T-cell (primary cell): ENCODE data around the gene NRG3. TPM values are rescaled to one million over a fixed set of nuclear protein-coding genes. Genes with fewer than 3 reads are reported as not detected.

Source experiments
- ATAC-seq, 4 experiments: fragments of 200-7000 bp in 3 of 4; fragments of 150-1000 bp in 1 of 4; cut with Tn5 transposase; replicated peaks in 1 of 4; 1 replicate in 3 of 4; 2 replicates in 1 of 4; pipeline ENCODE4 v1.10.0; 2021; ENCODE audit warnings: moderate library complexity in 3 of 4, mild to moderate bottlenecking in 2 of 4, moderate number of reproducible peaks in 1 of 4
- CTCF ChIA-PET, 2 donors: fragments of 300-600 bp; sonication (Branson Sonifier 250); formaldehyde crosslinking; loops; one replicate each; lab custom pipeline; 2022; ENCODE audit warnings: antibody characterized with exemption in 2 of 2; lab: Charles Lee
- POLR2A ChIA-PET, 2 donors: fragments of 300-600 bp; sonication (Branson Sonifier 250); formaldehyde crosslinking; loops; one replicate each; lab custom pipeline; 2022; ENCODE audit warnings: antibody characterized with exemption in 2 of 2; lab: Charles Lee
- DNase-seq, 35 experiments: peaks; one replicate each; pipeline versions ENCODE4 v3.0.0 to v3.0.0-alpha.2; 2013 to 2023
- H3K27ac ChIP-seq: one replicate; pipeline ENCODE4 v1.5.1; 2013; ENCODE audit warnings: low read length
- H3K27me3 ChIP-seq, 2 experiments: replicated peaks in 1 of 2; 1 replicate in 1 of 2; 2 replicates in 1 of 2; pipeline versions ENCODE4 v1.6.1 to v1.7.0; 2013; ENCODE audit warnings: low read length in 1 of 2, mixed read lengths in 1 of 2; ENCODE audit not compliant: control insufficient read depth in 2 of 2, insufficient read depth in 2 of 2; ENCODE audit errors: extremely low read depth in 1 of 2
- H3K36me3 ChIP-seq, 2 donors: 1 replicate in 1 of 2; 2 replicates in 1 of 2; pipeline versions ENCODE4 v1.6.1 to v1.7.0; 2013; ENCODE audit warnings: low read length in 1 of 2; ENCODE audit not compliant: control insufficient read depth in 2 of 2, insufficient read depth in 1 of 2; ENCODE audit errors: extremely low read depth in 1 of 2
- H3K4me1 ChIP-seq, 2 experiments: 1 replicate in 1 of 2; 2 replicates in 1 of 2; pipeline versions ENCODE4 v1.6.1 to v1.7.0; 2013; ENCODE audit warnings: low read length in 2 of 2, mixed read lengths in 1 of 2; ENCODE audit not compliant: insufficient read depth in 2 of 2, control insufficient read depth in 1 of 2; ENCODE audit errors: extremely low read depth in 1 of 2
- H3K4me3 ChIP-seq, 2 donors: 1 replicate in 1 of 2; 2 replicates in 1 of 2; pipeline versions ENCODE4 v1.5.1 to v1.7.0; 2013; ENCODE audit warnings: mild to moderate bottlenecking in 2 of 2, low read length in 1 of 2, moderate library complexity in 1 of 2; ENCODE audit not compliant: control insufficient read depth in 1 of 2; ENCODE audit errors: extremely low read depth in 1 of 2
- H3K9me3 ChIP-seq: 2 replicates; pipeline ENCODE4 v1.7.0; 2013
- H3K27ac Mint-ChIP-seq, 2 donors: one replicate each; pipeline ENCODE4 v1.8.0; 2020 to 2021; ENCODE audit warnings: mild to moderate bottlenecking in 2 of 2, mixed read lengths in 2 of 2
- H3K27me3 Mint-ChIP-seq, 2 donors: one replicate each; pipeline ENCODE4 v1.8.0; 2021 to 2022; ENCODE audit warnings: mixed read lengths in 2 of 2
- H3K36me3 Mint-ChIP-seq: one replicate; pipeline ENCODE4 v1.8.0; 2021; ENCODE audit warnings: mixed read lengths
- H3K4me1 Mint-ChIP-seq, 3 donors: one replicate each; pipeline ENCODE4 v1.8.0; 2020 to 2022; ENCODE audit warnings: mixed read lengths in 3 of 3, mild to moderate bottlenecking in 1 of 3
- H3K4me3 Mint-ChIP-seq, 3 donors: one replicate each; pipeline ENCODE4 v1.8.0; 2020 to 2022; ENCODE audit warnings: mild to moderate bottlenecking in 3 of 3, mixed read lengths in 3 of 3, moderate library complexity in 3 of 3
- H3K9me3 Mint-ChIP-seq, 3 donors: one replicate each; pipeline ENCODE4 v1.8.0; 2020 to 2022; ENCODE audit warnings: mixed read lengths in 3 of 3
- WGBS: methylation state at CpG from one replicate; pipeline ENCODE4 v1.1.5; 2013; ENCODE audit warnings: missing lambda C conversion rate; ENCODE audit not compliant: insufficient coverage; 5-methylcytosine and 5-hydroxymethylcytosine counted together
- total RNA-seq, 35 experiments: library from RNA in 6 of 35; stranded (reverse) in 6 of 35; fragments of 120-200 nt in 1 of 35; gene quantifications; one replicate each; pipeline versions ENCODE4 v1.2.1 to v1.2.4 and lab custom pipeline; 2013 to 2026

NRG3 gene
- total RNA-seq, 5 donors from 2014 or later (not counting 1 experiment from before 2014, with no cell fraction given): 0.12 TPM; not detected in 4

DNA sequence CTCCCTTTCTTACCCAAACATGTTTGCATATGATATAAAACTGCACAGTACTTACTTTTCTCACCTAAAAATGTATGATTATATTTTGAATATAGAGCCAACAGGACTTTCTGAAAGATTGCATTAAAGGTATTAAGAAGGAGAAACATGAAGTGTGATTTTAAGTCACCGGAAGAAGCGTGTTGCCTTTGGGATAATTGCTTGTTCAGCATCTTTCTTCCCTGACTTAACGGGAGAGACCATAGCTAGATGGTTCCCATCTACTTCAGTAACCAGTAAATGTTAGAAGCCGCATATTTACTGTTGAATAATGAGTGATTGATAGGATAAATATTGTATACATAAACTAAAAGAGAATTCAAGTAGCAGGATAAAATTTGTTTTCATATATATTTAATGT, 197.1 kb downstream of the NRG3 start:
- no CpG with 5 or more reads among the region's 4 CpGs for WGBS
- no peak for DNase-seq
- ATAC-seq: no peak
- Mint-ChIP-seq H3K36me3 (no peaks in the 10 kb centered on the region), H3K27ac (no peak overlapping the region), H3K4me3 (no peak overlapping the region), H3K4me1 (no peaks in the 10 kb centered on the region), H3K27me3 (no peaks in the 10 kb centered on the region), H3K9me3 (peaks cover 3 to 11% (median 9%) of the 10 kb centered on the region in 3 donors)
- no peaks in the 10 kb centered on the region for H3K9me3 ChIP-seq
- H3K27me3 ChIP-seq: no peaks in the 10 kb centered on the region
- ChIA-PET CTCF (no interaction called here), POLR2A (no interaction called here)
- H3K36me3 ChIP-seq: no peaks in the 10 kb centered on the region
- no peak overlapping the region for H3K4me3 ChIP-seq
- H3K27ac ChIP-seq: no peak overlapping the region
- no peaks in the 10 kb centered on the region for H3K4me1 ChIP-seq

DNA sequence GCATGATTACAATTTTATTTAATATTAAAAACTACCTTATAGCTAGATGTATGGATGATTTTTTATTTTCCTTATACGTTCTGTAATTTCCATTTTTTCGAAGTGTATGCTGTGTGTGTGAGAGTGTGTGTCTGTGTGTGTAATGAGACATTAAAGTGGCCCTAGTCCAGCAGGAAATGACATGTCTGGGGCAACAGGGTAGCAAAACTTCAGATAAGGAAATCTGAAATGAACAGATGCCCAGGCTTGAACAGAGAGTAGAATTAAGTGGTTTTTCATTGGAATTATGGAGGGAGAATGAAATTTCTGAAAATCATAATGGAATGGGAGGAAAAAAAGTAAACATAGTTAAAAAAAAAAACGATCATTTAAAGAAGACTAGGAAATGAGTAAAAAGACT, 200.6 kb downstream of the NRG3 start:
- H3K4me1 Mint-ChIP-seq: no peaks in the 10 kb centered on the region
- Histone ChIP-seq H3K36me3 (no peaks in the 10 kb centered on the region), H3K9me3 (no peaks in the 10 kb centered on the region), H3K27me3 (no peaks in the 10 kb centered on the region), H3K27ac (no peak overlapping the region), H3K4me3 (no peak overlapping the region), H3K4me1 (no peaks in the 10 kb centered on the region)
- POLR2A ChIA-PET: no interaction called here
- H3K9me3 Mint-ChIP-seq: peaks cover 0 to 12% (median 11%) of the 10 kb centered on the region in 3 donors
- no peaks in the 10 kb centered on the region for H3K27me3 Mint-ChIP-seq
- ATAC-seq (no peak), DNase-seq (no peak)
- H3K36me3 Mint-ChIP-seq: no peaks in the 10 kb centered on the region
- CTCF ChIA-PET: no interaction called here
- H3K27ac Mint-ChIP-seq: no peak overlapping the region
- 62% methylated on average over 2 of the region's 3 CpGs for WGBS
- H3K4me3 Mint-ChIP-seq: no peak overlapping the region

- no peak for DNase-seq
- Mint-ChIP-seq H3K4me1 (no peaks in the 10 kb centered on the region), H3K36me3 (no peaks in the 10 kb centered on the region), H3K4me3 (no peak overlapping the region), H3K27me3 (no peaks in the 10 kb centered on the region), H3K9me3 (peaks cover 4 to 10% (median 9%) of the 10 kb centered on the region in 3 donors), H3K27ac (no peak overlapping the region)
- Histone ChIP-seq H3K27me3 (no peaks in the 10 kb centered on the region), H3K27ac (no peak overlapping the region), H3K36me3 (no peaks in the 10 kb centered on the region), H3K4me1 (no peaks in the 10 kb centered on the region), H3K4me3 (no peak overlapping the region), H3K9me3 (no peaks in the 10 kb centered on the region)
- ChIA-PET CTCF (no interaction called here), POLR2A (no interaction called here)
- no peak for ATAC-seq
- WGBS: no CpG with 5 or more reads among the region's 2 CpGs
Measured at GRCh38 chr10:82084496-82084895, 209.5 kb downstream of the NRG3 start.

- no peaks in the 10 kb centered on the region for H3K4me1 Mint-ChIP-seq
- no peak overlapping the region for H3K27ac ChIP-seq
- peaks cover 4 to 10% (median 9%) of the 10 kb centered on the region in 3 donors for H3K9me3 Mint-ChIP-seq
- DNase-seq (no peak), ATAC-seq (no peak)
- H3K4me3 Mint-ChIP-seq: no peak overlapping the region
- no peak overlapping the region for H3K4me3 ChIP-seq
- no peaks in the 10 kb centered on the region for H3K4me1 ChIP-seq
- ChIA-PET CTCF (no interaction called here), POLR2A (no interaction called here)
- no peaks in the 10 kb centered on the region for H3K36me3 ChIP-seq
- H3K27me3 Mint-ChIP-seq: no peaks in the 10 kb centered on the region
- no peaks in the 10 kb centered on the region for H3K9me3 ChIP-seq
- H3K27ac Mint-ChIP-seq: no peak overlapping the region
- WGBS: 79% methylated on average over 5 of the region's 7 CpGs
- H3K36me3 Mint-ChIP-seq: no peaks in the 10 kb centered on the region
- no peaks in the 10 kb centered on the region for H3K27me3 ChIP-seq
Measured at GRCh38 chr10:82084904-82085303, 209.9 kb downstream of the NRG3 start.

- H3K4me1 ChIP-seq: no peaks in the 10 kb centered on the region
- no peak overlapping the region for H3K27ac ChIP-seq
- WGBS: 73% methylated on average over 1 of the region's 2 CpGs
- DNase-seq (no peak), ATAC-seq (no peak)
- Mint-ChIP-seq H3K9me3 (peaks cover 2 to 18% (median 14%) of the 10 kb centered on the region in 3 donors), H3K4me3 (no peak overlapping the region), H3K36me3 (no peaks in the 10 kb centered on the region), H3K27me3 (no peaks in the 10 kb centered on the region), H3K4me1 (no peaks in the 10 kb centered on the region), H3K27ac (no peak overlapping the region)
- POLR2A ChIA-PET: no interaction called here
- CTCF ChIA-PET: no interaction called here
- H3K27me3 ChIP-seq: no peaks in the 10 kb centered on the region
- no peaks in the 10 kb centered on the region for H3K36me3 ChIP-seq
- H3K9me3 ChIP-seq: no peaks in the 10 kb centered on the region
- no peak overlapping the region for H3K4me3 ChIP-seq
Measured at GRCh38 chr10:82089327-82089726, 214.3 kb downstream of the NRG3 start.

DNA sequence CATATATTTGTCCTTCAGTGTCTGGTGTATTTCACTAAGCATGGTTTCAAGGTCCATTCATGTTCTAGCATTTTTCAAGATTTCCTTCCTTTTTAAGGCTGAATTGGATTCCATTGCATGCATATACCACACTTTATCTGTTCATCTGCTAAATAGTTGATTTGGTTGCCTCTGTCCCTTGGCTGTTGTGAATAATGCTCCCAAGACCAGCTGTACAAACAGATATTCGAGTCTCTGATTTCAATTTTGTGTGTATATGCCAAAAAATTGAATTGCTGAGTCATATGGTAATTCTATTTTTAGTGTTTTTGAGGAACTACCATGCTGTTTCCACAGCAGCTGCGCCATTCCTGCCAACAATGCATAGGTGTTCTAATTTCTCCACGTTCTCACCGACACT, 216.4 kb downstream of the NRG3 start:
- ChIA-PET CTCF (no interaction called here), POLR2A (no interaction called here)
- no peak overlapping the region for H3K27ac ChIP-seq
- no peaks in the 10 kb centered on the region for H3K4me1 ChIP-seq
- Mint-ChIP-seq H3K4me3 (no peak overlapping the region), H3K27me3 (no peaks in the 10 kb centered on the region), H3K27ac (no peak overlapping the region), H3K36me3 (no peaks in the 10 kb centered on the region), H3K9me3 (peaks cover 5 to 14% (median 8%) of the 10 kb centered on the region in 3 donors), H3K4me1 (no peaks in the 10 kb centered on the region)
- DNase-seq: no peak
- ATAC-seq: no peak
- no peaks in the 10 kb centered on the region for H3K27me3 ChIP-seq
- no peak overlapping the region for H3K4me3 ChIP-seq
- H3K36me3 ChIP-seq: no peaks in the 10 kb centered on the region
- 17% methylated on average over 1 of the region's 4 CpGs for WGBS
- H3K9me3 ChIP-seq: no peaks in the 10 kb centered on the region

DNA sequence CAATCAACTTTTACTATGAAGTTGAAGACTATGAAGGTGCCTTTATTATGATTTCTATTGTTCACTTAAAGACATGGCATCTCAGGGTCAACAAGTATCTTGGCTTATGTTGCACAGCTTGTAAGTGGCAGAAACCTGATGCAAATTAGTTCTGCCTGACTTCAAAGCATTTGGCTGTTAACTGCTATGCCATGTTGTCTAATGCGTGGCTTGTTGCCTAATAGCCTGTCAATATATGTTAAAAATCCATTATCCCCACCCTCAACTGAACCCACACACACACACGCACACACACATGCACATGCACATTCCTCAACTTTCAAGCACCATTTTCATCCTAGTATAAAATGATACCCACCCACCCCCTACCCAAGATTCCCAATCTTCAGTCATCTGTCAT, 217.1 kb downstream of the NRG3 start:
- Mint-ChIP-seq H3K4me3 (no peak overlapping the region), H3K36me3 (no peaks in the 10 kb centered on the region), H3K4me1 (no peaks in the 10 kb centered on the region), H3K27me3 (no peaks in the 10 kb centered on the region), H3K27ac (no peak overlapping the region), H3K9me3 (peaks cover 5 to 13% (median 8%) of the 10 kb centered on the region in 3 donors)
- Histone ChIP-seq H3K9me3 (no peaks in the 10 kb centered on the region), H3K4me1 (no peaks in the 10 kb centered on the region), H3K27me3 (no peaks in the 10 kb centered on the region), H3K36me3 (no peaks in the 10 kb centered on the region), H3K27ac (no peak overlapping the region), H3K4me3 (no peak overlapping the region)
- ATAC-seq (no peak), DNase-seq (no peak)
- CTCF ChIA-PET: no interaction called here
- 75% methylated on average over 1 of the region's 2 CpGs for WGBS
- POLR2A ChIA-PET: no interaction called here
